ENCODE results near the gene TRANK1.

- TF ChIP-seq EZH2 (IDR thresholded peaks at IDR 0.05; ENCODE audit: low read depth, low read length, severe bottlenecking) (no peak), USF2 (IDR thresholded peaks at IDR 0.05; ENCODE audit: low read length) (no peak), SP2 (IDR thresholded peaks at IDR 0.05; ENCODE audit: low read length) (no peak)
These were observed 46.3 kb upstream of the TRANK1 start for GRCh38 chr3:36991147-36991546.

All from H1 (cell line).